OCI-LY7 (cell line): ENCODE results near the gene TACR2.

Experiments used
- EZH2phosphoT487 ChIP-seq: fragments of 200-600 bp; sonication (generic); IDR thresholded peaks from 2 replicates; pipeline ENCODE4 v1.6.1; 2018; ENCODE audit warnings: low read depth, borderline replicate concordance, mild to moderate bottlenecking, mixed run types, antibody characterized with exemption, low read length, moderate library complexity, mixed read lengths
- TF ChIP-seq, protein P1 (sequence below): fragments of 200-600 bp; sonication (generic); conservative IDR thresholded peaks from 2 replicates; pipeline ENCODE4 v1.5.1; 2014; ENCODE audit warnings: mild to moderate bottlenecking, antibody characterized with exemption, low read length, moderate library complexity, mixed read lengths

DNA sequence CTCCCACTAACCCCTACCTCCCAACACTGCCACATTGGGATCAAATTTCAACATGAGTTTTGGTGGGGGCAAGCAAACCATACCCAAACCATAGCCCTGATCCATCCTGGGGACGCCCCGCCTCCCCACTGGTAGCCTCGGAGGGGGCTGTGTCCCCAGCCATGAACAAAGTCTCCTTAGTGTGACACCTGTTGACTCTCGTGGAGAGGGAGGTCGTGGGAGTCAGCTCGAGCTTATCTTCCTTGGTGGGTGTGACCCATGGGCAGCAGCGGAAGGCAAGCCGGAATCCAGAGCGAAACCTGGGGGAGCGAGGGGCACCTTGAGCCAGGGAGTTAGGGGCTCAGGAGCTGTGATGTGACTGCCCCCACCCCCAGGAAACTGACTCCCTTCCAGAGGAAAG is 11.9 kb downstream of the TACR2 start:
- TF ChIP-seq, protein P1, sequence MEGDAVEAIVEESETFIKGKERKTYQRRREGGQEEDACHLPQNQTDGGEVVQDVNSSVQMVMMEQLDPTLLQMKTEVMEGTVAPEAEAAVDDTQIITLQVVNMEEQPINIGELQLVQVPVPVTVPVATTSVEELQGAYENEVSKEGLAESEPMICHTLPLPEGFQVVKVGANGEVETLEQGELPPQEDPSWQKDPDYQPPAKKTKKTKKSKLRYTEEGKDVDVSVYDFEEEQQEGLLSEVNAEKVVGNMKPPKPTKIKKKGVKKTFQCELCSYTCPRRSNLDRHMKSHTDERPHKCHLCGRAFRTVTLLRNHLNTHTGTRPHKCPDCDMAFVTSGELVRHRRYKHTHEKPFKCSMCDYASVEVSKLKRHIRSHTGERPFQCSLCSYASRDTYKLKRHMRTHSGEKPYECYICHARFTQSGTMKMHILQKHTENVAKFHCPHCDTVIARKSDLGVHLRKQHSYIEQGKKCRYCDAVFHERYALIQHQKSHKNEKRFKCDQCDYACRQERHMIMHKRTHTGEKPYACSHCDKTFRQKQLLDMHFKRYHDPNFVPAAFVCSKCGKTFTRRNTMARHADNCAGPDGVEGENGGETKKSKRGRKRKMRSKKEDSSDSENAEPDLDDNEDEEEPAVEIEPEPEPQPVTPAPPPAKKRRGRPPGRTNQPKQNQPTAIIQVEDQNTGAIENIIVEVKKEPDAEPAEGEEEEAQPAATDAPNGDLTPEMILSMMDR, result no peak
- no peak for TF ChIP-seq EZH2phosphoT487
